GM19025 (cell line): ENCODE data around the gene GALNTL6.
"Not testable (repeated sequence)": the region's sequence is repeated elsewhere in the genome, so short reads cannot be mapped to it uniquely, and the experiment has no call there.

Source experiments
- ATAC-seq: cut with Tn5 transposase; IDR thresholded peaks from one replicate; pipeline ENCODE4 v1.9.1; 2021; ENCODE audit warnings: mild to moderate bottlenecking, low read depth, moderate library complexity; ENCODE audit not compliant: unreplicated experiment

Gene GALNTL6

DNA sequence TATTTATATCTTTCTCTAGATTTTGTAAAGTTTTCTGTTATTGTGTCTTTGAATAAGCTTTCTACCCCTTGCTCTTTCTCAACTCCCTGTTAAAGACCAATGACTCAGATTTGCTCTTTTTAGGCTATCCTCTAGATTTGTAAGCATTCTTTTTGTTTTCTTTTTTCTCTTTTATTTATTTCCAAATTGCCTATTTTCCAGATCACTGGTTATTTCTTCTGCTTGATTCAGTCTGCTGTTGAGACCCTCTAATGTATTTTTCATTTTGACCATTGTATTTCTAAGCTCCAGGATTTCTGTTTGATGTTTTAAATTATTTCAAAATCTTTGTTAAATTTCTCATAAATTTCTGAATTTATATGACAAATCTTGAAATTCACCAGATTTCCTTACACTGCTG is 892.8 kb downstream of the GALNTL6 start:
- ATAC-seq = no peak

DNA sequence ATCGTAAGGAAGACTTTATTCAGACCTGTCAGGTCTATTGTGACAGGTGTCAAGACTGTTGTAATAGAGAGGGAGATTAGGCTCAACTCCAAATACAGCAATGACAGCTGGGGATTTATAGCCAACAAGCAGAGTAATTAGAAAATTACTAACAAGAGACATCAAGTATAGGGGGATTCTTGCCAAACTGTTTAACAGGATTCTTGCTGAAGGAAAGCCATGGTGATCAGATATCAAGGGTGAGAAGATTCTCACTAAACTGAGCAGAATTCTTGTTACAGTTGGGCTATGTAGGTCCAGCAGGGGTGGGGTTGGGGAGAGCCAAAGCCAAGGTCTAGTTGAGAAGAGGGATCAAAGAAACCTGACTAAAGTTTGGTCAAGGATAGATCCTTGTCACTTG is 894.4 kb downstream of the GALNTL6 start:
- no peak for ATAC-seq

DNA sequence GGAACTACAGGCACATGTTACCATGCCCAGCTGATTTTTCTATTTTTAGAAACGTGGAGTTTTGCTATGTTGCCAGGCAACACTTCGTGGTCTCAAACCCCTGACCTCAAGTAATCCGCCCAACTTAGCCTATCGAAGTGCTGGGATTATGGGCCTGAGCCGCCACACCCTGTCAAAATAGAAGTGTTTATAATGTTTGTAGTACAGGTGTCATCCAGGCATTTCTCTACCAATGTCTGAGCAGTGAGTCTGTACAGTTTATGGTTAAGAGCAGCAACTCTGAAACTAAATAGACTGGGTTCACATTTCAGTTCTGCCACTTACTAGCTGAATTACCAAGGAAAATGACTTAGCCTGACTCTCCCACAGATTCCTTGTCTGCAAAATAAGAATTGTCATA is 895.0 kb downstream of the GALNTL6 start:
- no peak for ATAC-seq

DNA sequence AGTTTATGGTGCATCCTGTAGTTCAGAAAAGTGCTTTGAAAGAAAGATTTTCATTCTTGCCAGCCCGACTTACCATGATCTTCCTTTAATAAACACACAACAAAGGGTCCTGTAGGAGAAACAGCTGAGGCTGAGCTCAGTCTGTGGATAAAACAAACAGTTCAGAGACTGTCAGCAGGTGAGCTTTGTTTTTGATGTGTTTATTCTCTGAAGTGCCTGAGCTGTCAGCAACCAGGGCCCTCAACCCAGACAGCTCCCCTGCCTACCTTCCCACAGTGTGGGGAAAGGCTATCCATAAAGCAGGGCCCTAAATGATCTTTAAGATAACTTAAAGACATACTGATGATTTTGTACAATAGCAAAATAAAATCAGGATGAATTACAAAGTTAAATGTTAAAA is 896.2 kb downstream of the GALNTL6 start:
- no peak for ATAC-seq

DNA sequence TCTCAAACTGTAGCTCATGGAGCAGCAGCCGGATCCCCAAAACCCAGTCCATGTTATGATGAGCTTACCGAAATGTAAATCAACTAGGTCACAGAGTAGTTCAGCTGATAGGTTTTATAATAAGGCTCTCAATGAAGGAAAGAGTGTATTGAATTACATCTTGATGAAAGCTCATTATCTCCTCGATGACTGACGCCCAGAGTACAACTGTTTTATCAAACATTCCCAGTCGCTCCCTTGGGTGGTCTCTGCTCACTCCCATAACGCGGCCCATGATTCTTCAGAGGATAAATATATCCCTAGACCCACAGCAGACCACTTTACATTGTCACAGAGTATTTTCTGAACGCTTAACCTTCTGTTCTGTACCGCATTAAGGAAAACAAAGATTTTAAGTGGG is 903.1 kb downstream of the GALNTL6 start:
- ATAC-seq = no peak

DNA sequence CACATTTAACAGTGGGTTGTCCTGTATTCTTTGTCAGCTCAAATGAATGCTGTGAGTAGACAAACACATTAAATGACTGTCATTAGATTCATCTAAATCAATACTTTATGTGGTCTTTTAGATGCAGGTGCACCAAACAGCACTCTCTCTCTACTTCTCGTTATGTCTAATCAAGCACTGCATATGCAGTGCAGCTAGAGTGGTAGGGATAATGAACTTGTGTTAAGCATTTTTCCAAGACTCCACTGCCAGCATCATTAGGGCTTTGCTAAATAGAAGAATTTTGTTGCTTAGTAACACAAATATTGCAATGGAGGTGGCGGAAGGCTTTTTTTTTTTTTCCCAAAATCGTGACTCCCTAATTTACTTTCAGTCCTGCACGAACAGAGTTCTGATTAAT is 908.5 kb downstream of the GALNTL6 start:
- no peak for ATAC-seq

DNA sequence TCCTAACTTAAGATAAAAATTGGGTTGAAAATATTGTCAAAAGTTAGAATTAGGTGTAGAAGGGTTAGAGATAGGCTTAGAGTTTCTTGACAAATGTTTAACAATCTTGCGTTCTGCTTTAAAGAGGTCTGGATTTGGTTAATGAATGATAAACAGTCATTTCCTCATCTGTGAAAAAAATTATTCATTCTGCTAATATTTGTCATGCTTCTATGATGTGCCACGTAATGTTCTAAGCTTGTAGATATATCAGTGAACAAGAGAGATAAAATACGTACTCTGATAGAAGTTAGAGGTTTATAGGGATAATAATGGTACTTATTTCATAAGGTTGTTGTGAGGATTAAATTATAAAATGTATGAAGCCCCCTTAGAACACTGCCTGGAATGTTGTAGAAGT is 912.4 kb downstream of the GALNTL6 start:
- ATAC-seq = no peak

DNA sequence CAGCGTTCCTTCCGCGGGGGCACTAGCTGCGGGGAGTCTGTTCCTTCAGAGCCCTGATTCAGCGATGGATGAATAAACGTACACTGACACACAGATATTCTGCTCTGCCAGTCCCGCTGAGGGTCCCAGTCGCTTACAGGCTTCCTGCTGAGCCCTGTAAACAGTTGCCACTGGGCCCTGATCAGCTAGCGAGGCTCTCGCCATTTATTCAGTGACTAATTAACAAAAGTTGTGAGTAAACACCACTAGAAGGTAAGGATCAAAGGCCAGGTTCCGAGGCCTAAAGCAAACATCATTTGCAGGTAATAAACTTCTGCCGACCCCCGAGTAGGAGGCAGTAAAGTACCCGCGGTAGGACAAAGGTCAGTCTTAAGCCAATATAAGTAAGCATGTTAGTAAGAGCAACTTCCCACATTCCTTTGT is 912.8 kb downstream of the GALNTL6 start:
- no peak for ATAC-seq

DNA sequence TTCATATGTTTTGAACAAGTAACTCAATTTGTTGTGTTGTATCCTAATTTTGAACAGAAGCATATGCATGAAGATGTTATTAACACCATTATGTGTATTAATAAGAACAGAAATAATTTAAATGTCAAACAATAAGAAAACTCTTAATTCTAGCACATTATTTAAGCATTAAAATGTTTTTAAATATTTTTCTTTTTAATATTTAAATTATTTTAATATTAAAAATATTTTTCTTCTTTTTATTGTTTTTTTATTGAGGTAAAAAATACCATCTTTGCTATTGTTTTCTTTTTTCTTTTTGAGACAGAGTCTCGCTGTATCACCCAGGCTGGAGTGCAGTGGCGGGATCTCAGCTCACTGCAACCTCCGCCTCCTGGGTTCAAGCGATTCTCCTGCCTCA is 914.4 kb downstream of the GALNTL6 start:
- no peak for ATAC-seq

DNA sequence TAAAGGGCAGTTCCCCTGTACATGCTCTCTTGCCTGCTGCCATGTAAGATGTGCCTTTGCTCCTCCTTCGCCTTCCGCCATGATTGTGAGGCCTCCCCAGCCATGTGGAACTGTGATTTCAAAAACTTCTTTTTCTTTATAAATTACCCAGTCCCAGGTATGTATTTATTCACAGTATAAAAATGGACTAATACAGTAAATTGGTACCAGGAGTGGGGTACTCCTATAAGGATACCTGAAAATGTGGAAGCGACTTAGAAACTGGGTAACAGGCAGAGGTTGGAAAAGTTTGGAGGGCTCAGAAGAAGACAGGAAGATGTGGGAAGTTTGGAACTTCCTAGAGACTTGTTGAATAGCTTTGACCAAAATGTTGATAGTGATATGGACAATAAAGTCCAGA is 920.4 kb downstream of the GALNTL6 start:
- ATAC-seq = not testable (repeated sequence)

DNA sequence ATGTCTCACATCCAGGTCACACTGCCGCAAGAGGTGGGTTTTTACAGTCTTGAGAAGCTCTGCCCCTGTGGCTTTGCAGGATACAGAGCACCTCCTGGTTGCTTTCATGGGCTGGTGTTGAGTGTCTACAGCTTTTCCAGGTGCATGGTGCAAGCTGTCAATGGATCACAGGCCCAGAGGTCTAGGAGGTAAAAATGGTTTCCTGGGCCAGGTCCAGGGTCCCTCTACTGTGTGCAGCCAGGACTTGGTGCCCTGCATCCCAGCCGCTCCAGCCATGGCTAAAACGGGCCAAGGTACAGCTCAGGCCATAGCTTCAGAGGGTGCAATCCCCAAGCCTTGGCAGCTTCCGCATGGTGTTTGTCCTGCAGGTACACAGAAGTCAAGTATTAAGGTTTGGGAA is 921.4 kb downstream of the GALNTL6 start:
- no peak for ATAC-seq

DNA sequence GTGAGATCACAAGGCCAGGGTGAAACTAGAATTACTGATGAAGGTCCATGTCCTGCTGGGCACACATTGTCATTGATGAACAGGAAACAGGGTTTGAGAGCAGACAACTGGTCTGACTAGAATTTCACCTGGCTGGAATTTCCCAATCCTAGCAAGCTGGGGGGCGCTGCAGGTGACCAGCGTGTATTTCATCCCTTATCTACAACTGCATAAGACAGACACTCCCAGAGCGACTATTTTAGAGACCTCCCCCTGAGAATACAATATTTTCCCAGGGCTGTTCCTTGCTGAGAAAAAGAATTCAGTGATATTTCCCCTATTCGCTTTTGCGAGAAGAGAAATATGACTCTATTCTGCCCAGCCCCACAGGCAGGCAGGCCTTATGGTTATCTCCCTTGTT is 922.8 kb downstream of the GALNTL6 start:
- ATAC-seq = no peak

DNA sequence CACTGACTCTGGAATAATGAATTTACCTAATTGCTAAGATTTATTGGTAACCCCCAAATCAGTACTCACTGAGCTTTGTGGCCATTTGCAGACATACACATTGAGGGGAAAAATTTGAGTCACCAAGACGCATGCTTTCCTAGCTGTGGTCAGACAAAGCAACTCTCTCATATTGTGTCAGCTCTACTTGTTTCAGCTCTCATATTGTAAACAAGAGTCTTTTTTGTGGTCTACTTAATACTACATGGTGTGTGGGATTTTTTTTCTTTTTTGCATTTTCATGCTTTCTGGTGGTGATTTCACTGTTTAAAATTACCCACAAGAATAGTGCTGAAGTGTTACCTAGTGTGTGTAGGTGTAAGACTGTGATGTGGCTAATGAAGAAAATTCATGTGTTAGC is 927.2 kb downstream of the GALNTL6 start:
- ATAC-seq = peak; percentile 96

DNA sequence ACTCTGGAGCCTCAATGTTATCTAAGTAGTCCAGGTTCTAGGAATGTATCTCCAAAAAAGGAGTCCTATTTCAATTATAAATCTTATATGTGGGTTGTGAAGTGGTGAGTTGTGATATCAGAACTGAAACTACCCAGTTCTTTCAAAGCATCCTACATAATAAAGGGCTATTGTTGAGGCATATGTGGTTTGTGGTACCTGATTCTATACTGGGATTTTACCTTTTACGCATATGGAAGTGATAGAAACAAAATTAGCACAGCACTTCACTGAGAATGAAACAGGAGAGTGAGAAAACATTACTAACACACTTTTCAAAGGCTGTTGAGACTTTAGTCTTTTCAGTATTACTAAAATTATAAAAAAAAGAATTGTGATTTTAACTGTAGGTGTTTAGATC is 937.7 kb downstream of the GALNTL6 start:
- peak; percentile 96 for ATAC-seq

DNA sequence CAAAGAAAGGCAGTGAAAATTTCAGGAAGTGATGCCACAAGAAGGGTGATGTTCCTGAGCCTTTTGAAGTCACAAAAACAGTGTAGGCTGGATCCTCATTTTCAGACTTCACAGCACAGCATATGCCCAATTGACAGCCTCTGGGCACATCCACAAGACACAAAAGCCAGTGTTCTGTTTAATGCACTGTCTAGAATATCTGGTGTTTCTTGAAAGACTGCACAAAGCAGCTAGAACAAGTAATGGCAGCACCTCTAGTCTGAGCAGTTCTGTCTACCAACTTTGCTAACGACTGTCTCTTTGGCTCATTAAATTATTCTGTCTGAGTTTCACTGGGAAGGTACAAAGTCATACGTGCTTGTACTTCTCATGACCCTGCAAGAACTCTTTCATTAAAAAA is 938.3 kb downstream of the GALNTL6 start:
- ATAC-seq = no peak

DNA sequence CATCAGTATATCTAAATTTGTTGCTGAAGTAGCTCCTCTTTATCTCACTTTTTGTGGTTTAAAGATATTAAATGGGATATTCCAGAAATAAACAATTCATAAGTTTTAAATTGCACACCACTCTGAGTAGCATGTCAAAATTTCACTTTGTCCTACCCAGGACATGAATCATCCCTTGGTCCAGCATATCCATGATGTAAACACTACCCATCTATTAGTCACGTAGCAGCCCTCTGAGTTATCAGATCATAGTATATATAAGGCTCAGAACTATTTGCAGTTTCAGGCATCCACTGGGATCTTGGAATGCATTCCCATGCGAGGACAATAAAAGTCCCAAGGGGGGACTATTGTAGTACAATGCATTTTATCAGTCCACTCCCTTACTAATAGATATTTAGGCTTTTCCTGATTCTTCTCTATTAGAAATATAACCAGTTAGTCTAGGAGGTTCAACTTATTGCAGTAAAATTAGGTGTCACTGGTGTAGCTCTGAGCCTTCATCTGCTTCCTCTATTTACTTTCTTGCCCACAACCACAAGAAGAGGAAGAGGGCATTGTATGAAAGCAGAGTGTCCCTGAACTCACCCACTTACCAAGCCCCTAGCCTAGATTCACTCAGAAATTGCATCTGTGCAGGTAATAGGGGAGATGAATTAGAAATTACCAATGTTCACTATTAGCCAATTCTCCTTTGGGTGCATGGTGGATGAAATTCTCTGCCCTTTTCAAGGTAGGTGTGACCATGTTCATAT is 945.6 kb downstream of the GALNTL6 start:
- ATAC-seq = no peak

DNA sequence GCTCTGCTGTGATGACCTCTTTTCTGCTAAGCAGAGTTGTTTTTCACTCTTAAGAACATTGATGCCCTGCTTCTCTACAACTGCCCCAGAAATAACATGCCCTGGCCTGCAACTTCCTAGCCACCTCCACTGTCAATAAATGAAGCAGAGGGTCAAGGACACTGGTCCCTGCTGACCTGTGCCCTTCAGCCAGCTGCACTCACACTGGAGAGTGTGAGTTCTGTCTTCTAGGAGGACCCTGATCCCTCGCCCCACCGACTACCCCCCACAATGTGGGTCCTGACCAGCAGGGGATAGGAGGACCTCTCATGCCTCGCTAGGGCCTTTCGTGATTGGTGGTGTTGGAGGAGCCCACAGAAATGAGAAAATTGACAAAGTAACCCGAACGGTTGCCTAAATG is 947.3 kb downstream of the GALNTL6 start:
- ATAC-seq = no peak

DNA sequence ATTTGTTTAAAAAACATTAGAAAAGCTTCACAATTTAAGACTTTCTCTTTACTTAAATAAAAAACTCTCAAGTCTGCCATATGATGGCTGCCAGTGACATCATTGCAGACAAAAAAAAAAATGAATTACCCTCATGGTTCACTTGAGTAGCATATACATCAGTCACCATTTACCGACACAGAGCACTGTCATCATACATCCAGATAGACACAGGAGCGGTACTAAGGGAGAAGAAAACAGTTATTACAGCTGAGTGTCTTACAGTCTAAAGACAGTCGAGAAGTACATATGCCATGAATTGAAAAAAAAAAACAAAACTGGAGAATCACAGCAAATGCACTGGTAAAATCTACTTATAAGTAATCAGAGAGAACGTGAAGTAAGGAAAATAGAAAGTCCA is 949.7 kb downstream of the GALNTL6 start:
- no peak for ATAC-seq

DNA sequence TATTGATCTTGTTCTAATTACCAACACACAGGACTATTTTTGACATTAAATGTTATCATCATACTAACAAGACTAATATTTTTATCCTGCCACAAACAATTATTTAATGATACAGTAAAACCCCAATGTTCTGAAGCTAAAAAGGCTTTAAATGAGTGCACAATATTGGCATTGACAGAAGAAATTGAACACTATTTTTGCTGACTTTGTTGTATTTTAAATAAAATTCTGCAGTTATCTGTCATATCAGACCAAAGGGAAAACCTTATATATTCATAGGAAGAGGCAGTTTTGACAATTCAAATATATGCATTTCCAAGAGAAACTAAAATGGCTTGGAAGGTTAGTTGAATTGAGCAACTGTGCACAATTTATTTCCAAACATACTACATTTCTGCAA is 957.6 kb downstream of the GALNTL6 start:
- no peak for ATAC-seq

DNA sequence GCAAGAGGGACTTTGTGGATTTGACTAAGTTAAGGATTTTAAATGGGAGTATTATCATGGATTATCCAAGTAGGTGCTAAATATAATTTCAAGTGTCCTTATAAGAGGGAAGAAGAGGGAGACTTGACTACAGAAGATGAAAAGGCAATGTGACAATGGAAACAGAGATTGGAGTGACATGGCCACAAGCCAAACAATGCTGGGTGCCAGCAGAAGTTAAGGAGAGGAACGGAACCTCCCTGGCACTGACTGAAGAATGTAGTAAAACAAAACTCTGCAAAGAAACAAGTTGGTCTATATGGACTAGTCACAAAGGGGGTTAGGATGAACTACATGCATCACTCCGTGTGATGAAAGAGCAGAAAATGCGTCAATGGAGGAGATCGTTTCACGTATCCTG is 959.6 kb downstream of the GALNTL6 start:
- ATAC-seq = no peak

DNA sequence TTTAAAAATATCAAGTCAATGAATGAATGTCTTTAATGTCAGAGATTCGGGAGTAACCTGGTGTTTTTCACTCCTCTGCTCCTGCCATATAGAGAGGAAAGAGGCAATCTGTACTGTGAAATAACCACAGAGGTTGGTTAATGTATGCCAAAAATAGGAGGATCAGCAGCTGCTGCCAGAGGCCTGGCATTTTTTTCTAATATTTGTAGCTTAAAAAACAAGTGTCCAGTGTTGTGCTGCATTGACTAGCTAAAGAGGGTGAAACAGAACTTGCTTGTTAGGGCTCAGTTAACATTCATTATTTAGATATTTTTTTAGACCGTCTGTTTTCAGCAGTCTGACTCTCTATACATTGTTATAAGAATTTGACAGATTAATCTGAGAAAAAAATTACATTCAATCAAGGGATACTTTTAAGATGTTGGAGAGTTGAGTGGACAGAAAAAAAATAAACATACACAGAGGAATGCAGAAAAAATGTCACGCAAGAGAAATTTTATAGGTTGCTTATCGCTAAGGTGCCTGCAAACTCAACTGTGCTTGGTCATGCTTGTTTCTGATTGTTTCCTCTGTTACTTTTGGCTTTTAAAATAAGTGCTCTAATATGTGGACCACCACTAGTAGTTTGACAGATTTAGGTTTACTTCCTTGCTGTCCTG is 963.1 kb downstream of the GALNTL6 start:
- ATAC-seq = no peak

DNA sequence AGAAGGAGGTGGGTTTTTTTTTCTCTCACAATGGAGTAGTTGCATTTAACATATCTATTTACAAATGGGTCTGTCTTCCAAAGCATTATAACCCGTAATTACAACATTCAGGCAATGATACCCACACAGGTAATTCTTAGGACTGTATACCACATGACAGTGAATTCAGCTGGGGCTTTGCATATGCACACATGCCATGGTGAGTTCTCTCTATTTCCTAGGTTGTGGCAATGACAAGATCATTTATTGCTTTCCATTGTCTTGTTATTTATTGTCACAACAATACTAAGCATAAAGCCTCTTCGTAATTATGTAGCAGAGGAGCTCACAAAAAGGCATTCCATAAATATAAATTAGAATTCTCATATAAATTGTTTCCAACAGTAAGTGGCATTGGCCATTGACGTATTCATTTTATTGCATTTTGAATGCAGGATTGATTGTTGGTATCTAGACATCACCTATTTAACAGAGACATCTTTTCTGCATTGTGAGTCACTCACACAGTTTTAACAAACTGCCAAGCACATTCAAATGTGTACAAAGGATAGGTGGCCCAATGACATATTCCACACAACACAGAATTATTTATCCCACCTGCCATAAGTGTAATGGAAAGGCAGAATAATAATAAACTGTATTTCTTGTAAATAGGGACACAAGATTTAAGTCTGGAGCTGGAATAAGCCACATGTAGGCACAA is 964.7 kb downstream of the GALNTL6 start:
- no peak for ATAC-seq
